Stimulated activated CD8-positive, alpha-beta memory T cell treated with anti-CD3 and anti-CD28 coated beads, Interleukin-7, amount 100 ng/mL, for 1 hour (primary cell): ENCODE measurements around the gene CCDC137.

Source experiments
- DNase-seq, 2 donors: peaks; one replicate each; pipeline ENCODE4 v3.0.0-alpha.2; 2020; ENCODE audit warnings: low read depth in 2 of 2

The CCDC137 gene

GRCh38 chr17:81683208-81683583 lies 16.7 kb downstream of the CCDC137 start:
- DNase-seq = no peak

GRCh38 chr17:81683584-81684441 lies 17.3 kb downstream of the CCDC137 start, which contains the start of the genes ARL16 and HGS:
Gene ARL16, minus strand, starts transcription at chr17:81683797. Its CDS starts 44 bp downstream, at chr17:81683753.
Gene HGS, plus strand, starts transcription at chr17:81684011. Its CDS starts 56 bp downstream, at chr17:81684067.
- DNase-seq = peak; percentile 93 to 94

- DNase-seq = no peak
These were observed 17.9 kb downstream of the CCDC137 start for GRCh38 chr17:81684442-81684911.

- no peak for DNase-seq
These were observed 18.6 kb downstream of the CCDC137 start for GRCh38 chr17:81685108-81685507.

GRCh38 chr17:81686614-81687013 lies 20.1 kb downstream of the CCDC137 start:
- DNase-seq = no peak

- DNase-seq = no peak
These were observed 21.4 kb downstream of the CCDC137 start for GRCh38 chr17:81687770-81688541.

- DNase-seq = no peak
These were observed 22.1 kb downstream of the CCDC137 start for GRCh38 chr17:81688616-81689015.

GRCh38 chr17:81690066-81690465 lies 23.5 kb downstream of the CCDC137 start:
- no peak for DNase-seq

GRCh38 chr17:81690549-81690948 lies 24.0 kb downstream of the CCDC137 start:
- DNase-seq = no peak

- DNase-seq = no peak
These were observed 24.7 kb downstream of the CCDC137 start for GRCh38 chr17:81691196-81691595.

- DNase-seq = no peak
These were observed 25.1 kb downstream of the CCDC137 start for GRCh38 chr17:81691608-81692007.

GRCh38 chr17:81693509-81694210 lies 27.1 kb downstream of the CCDC137 start:
- DNase-seq = no peak

- no peak for DNase-seq
These were observed 28.3 kb downstream of the CCDC137 start for GRCh38 chr17:81694810-81695209.

- DNase-seq = no peak
These were observed 28.7 kb downstream of the CCDC137 start for GRCh38 chr17:81695211-81695610.

- DNase-seq = no peak
These were observed 29.3 kb downstream of the CCDC137 start for GRCh38 chr17:81695801-81696200.

GRCh38 chr17:81696218-81696941 lies 29.8 kb downstream of the CCDC137 start:
- no peak for DNase-seq

GRCh38 chr17:81697261-81698044 lies 30.9 kb downstream of the CCDC137 start:
- DNase-seq = no peak

GRCh38 chr17:81700353-81701287 lies 34.1 kb downstream of the CCDC137 start:
- no peak for DNase-seq
